Activated naive CD4-positive, alpha-beta T cell treated with anti-CD3 and anti-CD28 coated beads, Interleukin-2, amount 50 U/mL, for 24 hours (primary cell): ENCODE measurements around the gene MXI1.

Source experiments
- H3K27ac Mint-ChIP-seq: one replicate; pipeline ENCODE4 v1.8.0; 2021; ENCODE audit warnings: mild to moderate bottlenecking, mixed read lengths
- H3K27me3 Mint-ChIP-seq: one replicate; pipeline ENCODE4 v1.8.0; 2021; ENCODE audit warnings: mixed read lengths
- H3K36me3 Mint-ChIP-seq: one replicate; pipeline ENCODE4 v1.8.0; 2021; ENCODE audit warnings: mixed read lengths
- H3K4me1 Mint-ChIP-seq: one replicate; pipeline ENCODE4 v1.8.0; 2021; ENCODE audit warnings: mixed read lengths
- H3K4me3 Mint-ChIP-seq: one replicate; pipeline ENCODE4 v1.8.0; 2021; ENCODE audit warnings: mild to moderate bottlenecking, mixed read lengths
- H3K9me3 Mint-ChIP-seq: one replicate; pipeline ENCODE4 v1.8.0; 2021; ENCODE audit warnings: mixed read lengths

Gene MXI1

DNA sequence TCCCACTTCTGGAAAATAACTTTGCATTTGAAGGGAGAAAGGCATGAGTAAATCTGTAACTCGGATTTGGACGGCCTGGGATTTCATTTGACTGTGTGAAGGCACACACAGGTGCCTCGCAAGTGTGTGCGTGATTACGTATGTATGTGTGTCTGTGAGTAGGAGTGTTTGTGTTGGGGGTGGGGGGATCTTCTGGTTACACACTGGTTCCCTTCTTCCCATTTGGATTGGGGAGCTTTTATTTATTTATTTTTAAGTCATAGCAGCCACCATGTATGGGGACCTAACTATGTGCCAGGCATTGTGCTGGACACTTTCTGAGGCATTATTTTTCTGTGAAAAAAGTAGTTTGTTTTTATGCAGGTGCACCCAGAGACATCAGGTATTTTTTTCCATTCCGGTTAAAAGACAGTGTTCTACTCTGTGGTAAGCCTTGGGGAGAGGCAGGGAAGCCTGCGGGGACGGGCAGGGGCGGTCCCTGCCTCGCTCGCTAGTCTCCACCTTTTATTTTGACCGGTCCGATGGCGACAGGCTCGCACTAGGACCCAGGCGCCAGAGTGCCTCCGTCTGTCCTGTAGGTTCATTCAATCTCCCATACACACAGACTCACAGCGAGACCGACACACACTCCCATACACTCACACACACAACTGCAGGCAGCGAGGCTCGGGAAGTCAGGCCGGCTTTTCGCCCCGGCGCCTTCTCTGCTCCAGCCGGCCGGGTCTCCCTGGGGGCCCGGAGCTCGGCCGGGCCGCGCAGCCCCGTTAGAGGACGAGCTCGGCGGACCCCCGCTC, at the start of gene MXI1:
TSS of gene MXI1 (plus strand) at position 595 of the 794 bp plus-strand sequence. CDS start 204 bp downstream, outside the sequence.
- peaks cover 28% of the 10 kb centered on the region for H3K4me1 Mint-ChIP-seq
- peak within 1 kb of the TSS; percentile 61 for H3K27ac Mint-ChIP-seq
- H3K9me3 Mint-ChIP-seq: no peaks in the 10 kb centered on the region
- H3K27me3 Mint-ChIP-seq: no peaks in the 10 kb centered on the region
- peak within 1 kb of the TSS; percentile 98 for H3K4me3 Mint-ChIP-seq
- no peaks in the 10 kb centered on the region for H3K36me3 Mint-ChIP-seq

DNA sequence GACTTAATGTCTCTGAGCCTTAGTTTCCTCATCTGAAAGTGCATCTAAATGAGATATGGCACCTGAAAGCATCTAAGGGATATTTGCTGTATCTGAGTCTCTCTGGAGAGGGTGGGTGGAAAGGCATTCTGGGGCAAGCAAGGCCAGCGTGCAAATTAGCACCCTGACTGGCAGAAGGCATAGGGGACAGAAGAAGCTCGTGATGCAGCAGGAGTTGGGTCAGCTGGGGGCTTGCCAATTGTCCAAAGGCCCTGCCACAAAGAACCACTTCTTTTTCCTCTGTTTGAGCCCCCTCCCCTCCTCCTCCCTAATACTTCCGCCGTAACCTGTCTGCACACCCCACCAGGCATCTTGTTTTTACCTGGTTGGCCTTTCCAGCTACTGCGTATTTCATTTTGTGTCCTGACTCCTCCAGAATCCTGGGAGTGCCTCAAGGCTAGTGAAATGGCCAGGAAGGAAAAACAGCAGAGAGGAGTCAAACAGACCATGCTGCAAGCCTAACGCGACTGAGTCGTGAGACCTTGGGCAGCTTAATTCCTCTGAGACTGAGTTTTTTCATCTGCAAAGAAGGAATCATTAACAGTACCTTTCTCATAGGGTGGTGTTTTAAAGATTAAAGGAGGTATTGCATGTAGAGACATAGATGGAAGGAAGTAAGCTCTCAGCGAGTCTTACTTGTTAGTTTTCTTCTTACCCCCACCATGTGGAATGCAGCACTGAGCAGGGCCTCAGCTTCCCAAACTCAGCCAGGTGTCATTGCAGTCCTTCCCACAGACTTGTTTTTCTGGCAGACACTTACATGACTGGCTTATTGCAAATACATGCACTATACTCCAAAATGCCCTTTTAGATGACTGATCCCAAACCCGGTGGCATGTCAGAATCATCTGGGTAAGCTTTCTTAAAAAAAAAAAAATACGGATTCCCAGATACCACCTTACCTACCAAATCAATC, 49.1 kb upstream of the MXI1 start:
- H3K4me3 Mint-ChIP-seq: no peak overlapping the region
- no peaks in the 10 kb centered on the region for H3K9me3 Mint-ChIP-seq
- no peaks in the 10 kb centered on the region for H3K36me3 Mint-ChIP-seq
- peak overlapping the region; percentile 4 for H3K27ac Mint-ChIP-seq
- peaks cover 37% of the 10 kb centered on the region for H3K27me3 Mint-ChIP-seq
- H3K4me1 Mint-ChIP-seq: peaks cover 13% of the 10 kb centered on the region

DNA sequence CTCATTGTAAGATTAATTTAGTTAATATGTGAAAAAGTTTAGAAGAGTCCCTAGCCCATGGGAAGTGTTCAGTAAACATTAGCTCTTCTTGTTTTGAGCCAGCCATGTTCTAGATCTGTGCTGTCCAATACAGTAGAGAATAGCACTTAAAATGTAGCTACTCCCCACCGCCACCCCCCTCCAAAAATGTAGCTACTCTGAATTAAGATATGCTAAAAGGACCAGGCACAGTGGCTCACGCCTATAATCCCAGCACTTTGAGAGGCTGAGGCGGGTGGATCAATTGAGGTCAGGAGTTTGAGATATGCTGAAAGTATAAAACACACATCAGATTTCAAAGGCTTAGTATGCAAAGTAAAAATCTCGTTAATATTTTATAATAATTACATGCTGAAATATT, 47.3 kb upstream of the MXI1 start:
- no peak overlapping the region for H3K4me3 Mint-ChIP-seq
- H3K27me3 Mint-ChIP-seq: peaks cover 28% of the 10 kb centered on the region
- no peak overlapping the region for H3K27ac Mint-ChIP-seq
- H3K36me3 Mint-ChIP-seq: no peaks in the 10 kb centered on the region
- peaks cover 13% of the 10 kb centered on the region for H3K4me1 Mint-ChIP-seq
- no peaks in the 10 kb centered on the region for H3K9me3 Mint-ChIP-seq

DNA sequence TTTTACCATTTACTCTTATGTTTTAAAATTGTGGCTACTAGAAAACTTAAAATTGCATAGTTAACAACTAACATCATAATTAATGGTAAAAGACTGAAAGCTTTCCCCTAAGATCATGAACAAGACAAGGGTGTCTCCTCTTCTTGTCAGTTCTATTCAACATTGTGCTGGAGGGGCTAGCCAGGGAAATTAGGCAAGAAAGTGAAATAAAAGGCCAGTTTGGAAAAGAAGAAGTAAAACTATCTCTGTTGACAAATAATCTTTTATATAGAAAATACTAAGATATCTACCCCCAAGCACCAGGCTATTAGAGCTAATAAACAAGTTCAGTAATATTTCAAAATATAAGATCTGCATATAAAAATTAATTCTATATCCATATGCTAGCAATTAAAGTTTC, 46.9 kb upstream of the MXI1 start:
- Mint-ChIP-seq H3K4me3 (no peak overlapping the region), H3K27me3 (peaks cover 26% of the 10 kb centered on the region), H3K36me3 (no peaks in the 10 kb centered on the region), H3K27ac (no peak overlapping the region), H3K9me3 (no peaks in the 10 kb centered on the region), H3K4me1 (peaks cover 13% of the 10 kb centered on the region)

DNA sequence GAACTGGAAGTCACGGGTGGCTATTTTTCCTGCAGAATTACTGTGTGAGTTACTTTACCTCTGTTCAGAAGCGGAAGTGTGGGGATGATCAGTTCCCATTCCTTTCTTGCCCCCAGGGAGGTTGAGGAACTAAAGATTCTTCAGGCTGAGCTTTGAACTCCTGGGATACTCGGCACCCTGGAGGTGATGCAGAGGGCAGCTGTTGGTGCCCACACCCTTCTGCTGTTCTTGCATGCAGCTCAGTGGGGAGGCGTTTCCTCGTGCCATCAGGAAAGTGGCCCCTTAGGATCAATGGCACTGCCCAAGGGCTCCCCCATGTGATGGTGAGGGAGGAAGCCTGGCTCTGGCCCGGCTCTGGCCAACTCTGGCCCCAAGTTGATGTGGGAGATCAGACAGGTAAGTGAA, 44.7 kb upstream of the MXI1 start:
- no peak overlapping the region for H3K27ac Mint-ChIP-seq
- no peaks in the 10 kb centered on the region for H3K36me3 Mint-ChIP-seq
- H3K4me3 Mint-ChIP-seq: no peak overlapping the region
- H3K27me3 Mint-ChIP-seq: peaks cover 28% of the 10 kb centered on the region
- no peaks in the 10 kb centered on the region for H3K4me1 Mint-ChIP-seq
- H3K9me3 Mint-ChIP-seq: no peaks in the 10 kb centered on the region

DNA sequence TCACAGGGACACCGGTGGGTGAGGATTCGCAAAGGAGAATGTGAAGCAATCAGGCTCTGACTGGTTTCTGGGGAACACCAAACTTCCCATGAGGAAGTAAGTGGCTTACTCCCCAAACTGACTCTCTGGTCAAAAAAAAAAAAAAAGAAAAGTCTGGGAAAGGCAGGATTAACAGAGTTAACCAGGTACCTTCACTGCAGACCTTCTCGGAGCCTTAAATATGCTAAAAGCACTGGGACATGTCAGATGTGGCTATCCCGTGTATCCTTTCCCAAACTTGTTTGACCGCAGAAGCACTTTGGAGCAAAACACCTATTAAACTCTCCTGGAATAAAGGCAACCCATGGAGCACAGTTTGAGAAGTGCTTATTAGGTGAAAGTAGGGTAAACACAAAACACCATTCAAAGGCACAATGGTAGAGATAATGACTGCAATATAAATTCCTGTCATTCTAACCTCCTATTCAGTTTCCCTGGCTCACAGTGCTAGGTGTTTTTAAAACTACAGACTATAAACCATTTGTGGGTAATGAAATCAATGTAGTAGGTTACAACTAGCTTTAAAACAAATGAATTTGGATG, 44.1 kb upstream of the MXI1 start:
- Mint-ChIP-seq H3K9me3 (no peaks in the 10 kb centered on the region), H3K27ac (no peak overlapping the region), H3K4me1 (peaks cover 5% of the 10 kb centered on the region), H3K36me3 (no peaks in the 10 kb centered on the region), H3K4me3 (no peak overlapping the region), H3K27me3 (peaks cover 31% of the 10 kb centered on the region)

DNA sequence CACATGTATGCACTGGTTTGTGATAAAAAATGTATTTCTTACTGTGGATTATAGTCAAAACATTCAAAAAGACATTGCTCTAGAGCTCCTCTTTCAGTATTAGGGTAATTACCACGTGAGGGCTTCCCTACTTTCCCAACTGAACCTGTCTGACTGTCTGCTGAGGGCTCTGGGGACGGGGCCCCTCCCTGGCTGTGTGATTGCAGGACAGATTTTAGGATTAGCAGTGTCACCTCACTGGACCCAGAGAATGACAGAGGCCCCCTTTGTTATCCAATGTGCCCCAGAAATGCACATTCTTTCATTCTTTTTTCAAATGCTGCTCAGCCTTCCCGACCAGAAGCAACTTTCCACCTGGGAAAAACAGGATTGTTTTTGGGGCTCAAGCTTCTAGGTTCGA, 43.6 kb upstream of the MXI1 start:
- Mint-ChIP-seq H3K27me3 (peaks cover 33% of the 10 kb centered on the region), H3K9me3 (no peaks in the 10 kb centered on the region), H3K27ac (no peak overlapping the region), H3K36me3 (no peaks in the 10 kb centered on the region), H3K4me3 (no peak overlapping the region), H3K4me1 (peaks cover 11% of the 10 kb centered on the region)

DNA sequence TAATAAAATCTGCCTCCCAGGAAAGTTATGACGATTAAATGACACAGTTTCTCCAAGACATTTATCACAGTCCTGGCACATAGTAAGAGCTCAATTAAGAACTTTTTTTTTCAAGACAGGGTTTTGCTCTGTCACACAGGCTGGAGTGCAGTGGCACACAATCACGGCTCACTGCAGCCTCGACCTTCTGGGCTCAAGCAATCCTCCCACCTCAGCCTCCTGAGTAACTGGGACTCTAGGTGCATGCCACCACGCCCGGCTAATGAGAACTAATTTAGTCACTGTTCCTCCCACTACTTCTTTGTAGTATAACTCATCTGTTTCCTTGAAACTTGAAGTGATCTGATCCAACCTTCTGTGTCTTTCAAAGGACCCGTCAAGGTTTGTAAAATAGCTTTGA, 42.2 kb upstream of the MXI1 start:
- peaks cover 24% of the 10 kb centered on the region for H3K4me1 Mint-ChIP-seq
- peaks cover 41% of the 10 kb centered on the region for H3K27me3 Mint-ChIP-seq
- no peaks in the 10 kb centered on the region for H3K9me3 Mint-ChIP-seq
- no peak overlapping the region for H3K27ac Mint-ChIP-seq
- H3K4me3 Mint-ChIP-seq: no peak overlapping the region
- no peaks in the 10 kb centered on the region for H3K36me3 Mint-ChIP-seq

DNA sequence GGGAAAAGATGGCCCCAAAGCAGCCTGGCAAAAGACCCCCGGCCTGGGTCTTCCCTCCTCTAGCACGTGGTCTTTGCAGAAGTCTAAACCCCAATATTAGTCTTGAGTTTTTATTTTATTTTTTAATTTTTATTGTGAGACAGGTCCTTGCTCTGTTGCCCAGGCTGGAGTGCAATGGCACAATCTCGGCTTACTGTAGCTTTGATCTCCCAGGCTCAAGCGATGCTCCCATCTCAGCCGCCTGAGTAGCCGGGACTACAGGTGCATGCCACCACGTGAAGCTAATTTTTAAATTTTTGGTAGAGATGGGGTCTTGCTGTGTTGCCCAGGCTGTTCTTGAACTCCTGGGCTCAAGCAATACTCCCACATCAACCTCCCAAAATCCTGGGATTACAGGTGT, 40.3 kb upstream of the MXI1 start:
- no peak overlapping the region for H3K4me3 Mint-ChIP-seq
- H3K4me1 Mint-ChIP-seq: peaks cover 30% of the 10 kb centered on the region
- peaks cover 43% of the 10 kb centered on the region for H3K27me3 Mint-ChIP-seq

DNA sequence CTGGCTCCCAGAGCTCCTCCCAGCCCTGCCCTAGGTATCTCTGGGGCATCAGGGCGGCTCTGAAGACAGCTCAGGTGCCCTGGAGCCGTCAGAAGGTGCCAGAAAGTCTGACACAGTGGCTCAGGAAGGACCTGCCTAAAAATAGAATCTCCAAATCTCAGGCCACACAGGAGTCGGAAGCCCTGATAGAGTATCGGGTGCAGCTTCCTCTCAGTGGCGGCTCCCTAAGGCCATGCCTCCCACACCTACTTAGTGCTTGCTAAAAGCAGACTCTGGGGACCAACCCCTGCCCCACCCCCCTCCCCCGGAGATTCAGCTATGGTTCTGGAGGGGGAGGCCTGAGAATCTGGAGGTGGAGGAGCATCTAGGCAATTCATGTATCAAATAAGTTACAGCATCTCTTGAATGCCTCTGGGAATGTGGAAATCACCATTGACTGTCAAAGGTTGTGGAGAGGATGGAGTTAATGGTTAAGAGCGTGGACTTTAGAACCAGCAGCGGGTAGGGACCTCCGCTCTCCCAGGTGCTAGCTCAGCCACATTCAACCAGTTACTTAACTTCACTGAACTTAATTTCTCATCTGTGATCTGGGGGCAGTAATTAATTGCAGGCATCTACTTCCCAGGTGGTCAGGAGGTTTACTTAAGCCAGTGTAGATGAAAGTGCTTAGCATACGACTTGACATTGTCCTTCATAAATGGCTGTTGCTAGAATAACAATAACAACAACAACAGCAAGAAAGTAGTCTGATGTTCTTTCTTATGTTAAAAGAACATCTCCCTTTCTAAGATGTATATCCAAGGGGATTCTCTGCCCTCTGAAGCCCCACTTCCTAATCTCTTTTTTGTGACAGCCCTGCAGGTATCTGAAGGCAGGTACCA, 38.6 kb upstream of the MXI1 start:
- Mint-ChIP-seq H3K27me3 (peaks cover 48% of the 10 kb centered on the region), H3K27ac (no peak overlapping the region), H3K9me3 (no peaks in the 10 kb centered on the region), H3K36me3 (peaks cover 2% of the 10 kb centered on the region), H3K4me1 (peaks cover 30% of the 10 kb centered on the region), H3K4me3 (no peak overlapping the region)

More for the DNA sequence above, 40.3 kb upstream of the MXI1 start:
- no peaks in the 10 kb centered on the region for H3K36me3 Mint-ChIP-seq
- peak overlapping the region; percentile 65 for H3K27ac Mint-ChIP-seq
- no peaks in the 10 kb centered on the region for H3K9me3 Mint-ChIP-seq

DNA sequence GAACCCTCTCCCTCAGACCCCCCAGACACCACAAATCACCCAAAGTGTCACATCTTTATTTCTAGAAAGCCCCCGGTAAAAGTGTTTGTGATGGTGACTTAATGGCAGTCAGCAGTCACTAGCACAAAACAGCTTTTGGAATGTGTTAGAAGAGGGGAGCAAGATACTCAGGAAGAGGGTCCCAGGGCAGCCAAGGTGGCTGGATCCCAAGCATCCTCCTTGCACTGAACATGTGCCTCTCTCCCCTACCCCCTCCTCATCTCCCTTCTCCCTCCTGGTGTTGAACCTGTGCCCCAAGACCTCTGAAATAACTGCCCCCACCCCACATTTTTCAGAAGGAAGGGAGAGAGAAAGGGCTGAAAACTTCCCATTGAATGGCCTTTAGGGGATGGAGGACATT, 37.8 kb upstream of the MXI1 start:
- H3K9me3 Mint-ChIP-seq: no peaks in the 10 kb centered on the region
- H3K27ac Mint-ChIP-seq: no peak overlapping the region
- no peak overlapping the region for H3K4me3 Mint-ChIP-seq

DNA sequence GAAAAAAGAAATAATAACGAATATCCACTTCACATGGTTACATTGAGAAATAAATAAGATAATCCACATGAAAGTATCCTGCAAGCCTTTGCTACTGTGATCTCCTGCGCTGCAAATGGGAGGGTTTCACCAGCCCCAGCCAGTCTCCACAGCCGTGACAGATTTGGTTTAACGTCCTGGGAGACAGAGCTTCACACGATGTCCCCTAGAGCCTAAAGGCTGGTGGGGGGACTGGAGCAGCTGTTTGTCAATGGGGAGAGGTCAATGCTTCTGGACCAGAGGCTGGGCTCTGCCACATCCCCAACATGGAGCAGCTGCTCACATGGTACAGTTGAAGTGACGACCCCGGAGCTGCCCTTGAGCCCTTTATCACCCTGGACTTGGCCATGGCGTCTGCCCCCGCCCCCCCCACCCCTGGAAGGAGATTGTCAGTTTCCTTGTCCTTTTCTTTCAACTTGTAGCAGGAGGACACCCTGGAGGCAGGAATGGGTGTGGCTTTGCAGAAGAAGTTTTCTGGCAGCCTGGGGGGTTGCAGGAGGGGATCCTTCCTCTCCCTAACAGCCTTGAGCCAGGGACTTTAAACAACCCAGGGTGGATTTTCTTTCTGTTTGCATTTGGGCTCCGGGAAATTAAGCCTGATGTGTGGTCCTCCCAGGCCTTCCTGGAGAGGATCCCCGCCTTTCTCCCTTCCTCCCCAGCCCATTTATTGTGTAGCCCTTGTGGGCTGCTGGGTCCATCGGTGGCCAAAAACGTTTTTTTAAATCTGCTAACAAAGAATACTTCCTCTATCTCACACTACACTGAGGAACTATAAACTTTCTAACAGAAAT, 37.0 kb upstream of the MXI1 start:
- H3K4me3 Mint-ChIP-seq: no peak overlapping the region

More for the DNA sequence above, 37.8 kb upstream of the MXI1 start:
- peaks cover 30% of the 10 kb centered on the region for H3K4me1 Mint-ChIP-seq
- H3K36me3 Mint-ChIP-seq: peaks cover 2% of the 10 kb centered on the region
- peaks cover 50% of the 10 kb centered on the region for H3K27me3 Mint-ChIP-seq

DNA sequence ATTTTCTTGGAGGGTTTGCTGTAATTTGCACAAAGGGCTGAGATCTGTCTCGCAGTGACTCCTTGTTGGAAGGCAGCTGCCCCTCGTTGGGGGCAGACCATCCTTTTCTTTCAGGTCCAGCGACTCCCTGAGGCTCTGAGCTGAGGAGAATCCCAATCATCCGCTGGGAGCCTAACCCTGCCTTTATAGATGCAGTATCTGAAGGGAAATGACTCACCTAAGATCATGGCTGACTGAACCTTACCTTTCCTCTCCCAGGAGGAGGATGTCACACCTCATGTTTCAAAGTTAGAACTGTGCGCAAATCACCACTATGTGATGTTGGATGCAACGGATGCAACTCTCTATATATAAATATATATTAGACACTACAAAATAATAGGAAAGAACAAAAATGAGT, 36.4 kb upstream of the MXI1 start:
- Mint-ChIP-seq H3K27me3 (peaks cover 46% of the 10 kb centered on the region), H3K36me3 (peaks cover 2% of the 10 kb centered on the region), H3K27ac (no peak overlapping the region), H3K4me3 (no peak overlapping the region), H3K4me1 (peaks cover 30% of the 10 kb centered on the region), H3K9me3 (no peaks in the 10 kb centered on the region)

More for the DNA sequence above, 37.0 kb upstream of the MXI1 start:
- Mint-ChIP-seq H3K27ac (no peak overlapping the region), H3K27me3 (peaks cover 49% of the 10 kb centered on the region), H3K4me1 (peaks cover 30% of the 10 kb centered on the region), H3K9me3 (no peaks in the 10 kb centered on the region), H3K36me3 (peaks cover 2% of the 10 kb centered on the region)

DNA sequence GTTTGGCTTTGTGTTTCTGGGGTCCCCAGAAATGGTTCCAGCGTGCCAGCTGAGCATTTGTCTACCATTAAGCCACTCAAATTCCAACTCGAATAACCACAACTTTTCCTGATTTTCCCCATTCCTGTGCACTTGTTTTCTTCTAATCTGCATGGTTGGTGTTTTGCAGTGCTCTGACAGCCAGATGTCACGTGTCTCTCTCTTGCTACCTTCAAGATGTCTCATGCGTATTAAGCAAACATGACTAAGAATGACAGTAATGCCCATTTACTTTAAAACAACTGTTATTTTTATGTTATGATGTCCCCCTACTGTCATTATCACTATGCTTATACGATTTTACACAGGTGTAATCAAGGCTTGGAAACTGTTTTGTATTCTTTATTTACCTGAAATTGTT, 35.2 kb upstream of the MXI1 start:
- no peaks in the 10 kb centered on the region for H3K9me3 Mint-ChIP-seq
- H3K4me1 Mint-ChIP-seq: peaks cover 34% of the 10 kb centered on the region
- H3K27me3 Mint-ChIP-seq: peaks cover 44% of the 10 kb centered on the region
- H3K27ac Mint-ChIP-seq: no peak overlapping the region
- H3K36me3 Mint-ChIP-seq: peaks cover 2% of the 10 kb centered on the region
- H3K4me3 Mint-ChIP-seq: no peak overlapping the region
